WTC11 (cell line): Measurements from ENCODE around the gene TFF1. TPM values are rescaled to one million over a fixed set of nuclear protein-coding genes. Genes with fewer than 3 reads are reported as not detected.

Experiments used
- ATAC-seq: fragments of 200-7000 bp; cut with Tn5 transposase; 2 replicates; pipeline ENCODE4 v1.10.0; 2021; ENCODE audit warnings: mild to moderate bottlenecking, moderate library complexity
- CTCF ChIA-PET: fragments of 300-600 bp; sonication (Branson Sonifier 250); formaldehyde crosslinking; loops from one replicate; lab custom pipeline; 2021; ENCODE audit warnings: antibody characterized with exemption; lab: Charles Lee
- POLR2A ChIA-PET: fragments of 350-600 bp; sonication (Branson Sonifier 250); formaldehyde crosslinking; loops from one replicate; lab custom pipeline; 2021; ENCODE audit warnings: antibody characterized with exemption; lab: Charles Lee
- DNase-seq: peaks from one replicate; pipeline ENCODE4 v3.0.0; 2021; ENCODE audit warnings: low spot score
- H3K27ac Mint-ChIP-seq: 2 replicates; pipeline ENCODE4 v1.8.0; 2021; ENCODE audit warnings: mixed read lengths
- H3K27me3 Mint-ChIP-seq: 2 replicates; pipeline ENCODE4 v1.8.0; 2021; ENCODE audit warnings: low read depth, mild to moderate bottlenecking, moderate library complexity, mixed read lengths
- H3K36me3 Mint-ChIP-seq: 2 replicates; pipeline ENCODE4 v1.8.0; 2021; ENCODE audit warnings: mixed read lengths
- H3K4me1 Mint-ChIP-seq: 2 replicates; pipeline ENCODE4 v1.8.0; 2022; ENCODE audit warnings: mixed read lengths
- H3K4me3 Mint-ChIP-seq: 2 replicates; pipeline ENCODE4 v1.8.0; 2021; ENCODE audit warnings: mild to moderate bottlenecking, moderate library complexity, mixed read lengths
- H3K9me3 Mint-ChIP-seq: 2 replicates; pipeline ENCODE4 v1.8.0; 2021; ENCODE audit warnings: mixed read lengths
- ELF4 ChIP-seq: sonication (generic); formaldehyde crosslinking; IDR thresholded peaks from 2 replicates; pipeline ENCODE4 v1.8.1; 2022; ENCODE audit warnings: low read depth, mild to moderate bottlenecking, moderate library complexity, missing genetic modification reagents
- ESRRA ChIP-seq: sonication (generic); formaldehyde crosslinking; IDR thresholded peaks from 2 replicates; pipeline ENCODE4 v1.8.1; 2022; ENCODE audit warnings: mild to moderate bottlenecking, missing genetic modification reagents, borderline replicate concordance
- FOXK1 ChIP-seq: sonication (generic); formaldehyde crosslinking; IDR thresholded peaks from 2 replicates; pipeline ENCODE4 v1.8.0; 2022; ENCODE audit warnings: mild to moderate bottlenecking, moderate library complexity, missing genetic modification reagents
- RELA ChIP-seq: sonication (generic); formaldehyde crosslinking; IDR thresholded peaks from 2 replicates; pipeline ENCODE4 v1.8.1; 2022; ENCODE audit warnings: missing genetic modification reagents, mild to moderate bottlenecking, borderline replicate concordance
- SMAD4 ChIP-seq: sonication (generic); formaldehyde crosslinking; IDR thresholded peaks from 2 replicates; pipeline ENCODE4 v1.8.0; 2022; ENCODE audit warnings: mild to moderate bottlenecking, missing genetic modification reagents
- SOX15 ChIP-seq: fragments of 250-450 bp; sonication (Bioruptor Pico); IDR thresholded peaks from 2 replicates; pipeline ENCODE4 v1.9.0; 2021; ENCODE audit warnings: mild to moderate bottlenecking
- ZBTB21 ChIP-seq: sonication (generic); formaldehyde crosslinking; IDR thresholded peaks from 2 replicates; pipeline ENCODE4 v1.8.1; 2023; ENCODE audit warnings: mild to moderate bottlenecking, missing genetic modification reagents, borderline replicate concordance
- ZNF138 ChIP-seq: sonication (generic); formaldehyde crosslinking; conservative IDR thresholded peaks from 2 replicates; pipeline ENCODE4 v1.8.1; 2022; ENCODE audit warnings: mild to moderate bottlenecking, moderate library complexity, missing genetic modification reagents
- total RNA-seq: library from RNA; stranded (reverse); gene quantifications from 3 replicates; pipeline ENCODE4 v1.2.3, GENCODE V29; 2021
- TF ChIP-seq, protein P1 (sequence below): sonication (generic); formaldehyde crosslinking; IDR thresholded peaks from 2 replicates; pipeline ENCODE4 v1.8.1; 2023; ENCODE audit warnings: mild to moderate bottlenecking, missing genetic modification reagents, moderate library complexity
- TF ChIP-seq, protein P2 (sequence below): sonication (generic); formaldehyde crosslinking; IDR thresholded peaks from 2 replicates; pipeline ENCODE4 v1.8.1; 2023; ENCODE audit warnings: mild to moderate bottlenecking, missing genetic modification reagents
- TF ChIP-seq, protein P3 (sequence below): fragments of 250-450 bp; sonication (Bioruptor Pico); IDR thresholded peaks from 2 replicates; pipeline ENCODE4 v1.9.0; 2021; ENCODE audit warnings: mild to moderate bottlenecking
- TF ChIP-seq, protein P4 (sequence below): sonication (generic); formaldehyde crosslinking; IDR thresholded peaks from 2 replicates; pipeline ENCODE4 v1.8.0; 2023; ENCODE audit warnings: missing genetic modification reagents
- TF ChIP-seq, protein P5 (sequence below): fragments of 250-450 bp; sonication (Bioruptor Pico); IDR thresholded peaks from 2 replicates; pipeline ENCODE4 v2.1.2; 2022; ENCODE audit warnings: mild to moderate bottlenecking, moderate library complexity
- TF ChIP-seq, protein P6 (sequence below): fragments of 250-450 bp; sonication (Bioruptor Pico); IDR thresholded peaks from 2 replicates; pipeline ENCODE4 v1.9.0; 2021; ENCODE audit warnings: mild to moderate bottlenecking
- TF ChIP-seq, protein P7 (sequence below): sonication (generic); formaldehyde crosslinking; IDR thresholded peaks from 2 replicates; pipeline ENCODE4 v1.8.1; 2023; ENCODE audit warnings: mild to moderate bottlenecking, moderate library complexity, missing genetic modification reagents
- TF ChIP-seq, protein P8 (sequence below): sonication (generic); formaldehyde crosslinking; IDR thresholded peaks from 2 replicates; pipeline ENCODE4 v1.8.0; 2023; ENCODE audit warnings: mild to moderate bottlenecking, missing genetic modification reagents
- TF ChIP-seq, protein P9 (sequence below): sonication (generic); formaldehyde crosslinking; IDR thresholded peaks from 2 replicates; pipeline ENCODE4 v1.8.0; 2022; ENCODE audit warnings: missing genetic modification reagents

The TFF1 gene
- total RNA-seq, 1 experiment from 2014 or later: 0.81 TPM

DNA sequence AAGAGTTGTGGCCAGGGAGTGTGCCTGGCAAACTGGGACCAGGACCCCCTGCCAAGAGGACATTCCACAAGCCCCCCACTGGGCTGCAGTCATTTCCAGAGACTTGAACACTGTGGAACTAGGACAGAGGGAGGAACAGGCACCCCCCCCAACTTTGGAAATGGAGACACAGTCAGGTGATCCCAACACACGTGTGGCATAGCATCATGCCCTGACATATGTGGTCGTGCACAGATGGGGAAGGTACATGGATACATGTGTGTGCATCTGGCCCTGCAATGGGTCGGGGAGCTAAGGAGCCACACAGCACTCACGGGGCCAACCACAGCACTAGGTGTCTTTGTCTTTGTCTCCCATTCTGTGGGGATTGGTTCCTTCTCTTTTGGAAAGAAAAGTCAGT lies 44.5 kb downstream of the TFF1 start (continued):
- TF ChIP-seq, protein P1, sequence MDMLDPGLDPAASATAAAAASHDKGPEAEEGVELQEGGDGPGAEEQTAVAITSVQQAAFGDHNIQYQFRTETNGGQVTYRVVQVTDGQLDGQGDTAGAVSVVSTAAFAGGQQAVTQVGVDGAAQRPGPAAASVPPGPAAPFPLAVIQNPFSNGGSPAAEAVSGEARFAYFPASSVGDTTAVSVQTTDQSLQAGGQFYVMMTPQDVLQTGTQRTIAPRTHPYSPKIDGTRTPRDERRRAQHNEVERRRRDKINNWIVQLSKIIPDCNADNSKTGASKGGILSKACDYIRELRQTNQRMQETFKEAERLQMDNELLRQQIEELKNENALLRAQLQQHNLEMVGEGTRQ (CRISPR knock-in tag): no peak
- no peak for TF ChIP-seq ZNF138
- TF ChIP-seq, protein P2, sequence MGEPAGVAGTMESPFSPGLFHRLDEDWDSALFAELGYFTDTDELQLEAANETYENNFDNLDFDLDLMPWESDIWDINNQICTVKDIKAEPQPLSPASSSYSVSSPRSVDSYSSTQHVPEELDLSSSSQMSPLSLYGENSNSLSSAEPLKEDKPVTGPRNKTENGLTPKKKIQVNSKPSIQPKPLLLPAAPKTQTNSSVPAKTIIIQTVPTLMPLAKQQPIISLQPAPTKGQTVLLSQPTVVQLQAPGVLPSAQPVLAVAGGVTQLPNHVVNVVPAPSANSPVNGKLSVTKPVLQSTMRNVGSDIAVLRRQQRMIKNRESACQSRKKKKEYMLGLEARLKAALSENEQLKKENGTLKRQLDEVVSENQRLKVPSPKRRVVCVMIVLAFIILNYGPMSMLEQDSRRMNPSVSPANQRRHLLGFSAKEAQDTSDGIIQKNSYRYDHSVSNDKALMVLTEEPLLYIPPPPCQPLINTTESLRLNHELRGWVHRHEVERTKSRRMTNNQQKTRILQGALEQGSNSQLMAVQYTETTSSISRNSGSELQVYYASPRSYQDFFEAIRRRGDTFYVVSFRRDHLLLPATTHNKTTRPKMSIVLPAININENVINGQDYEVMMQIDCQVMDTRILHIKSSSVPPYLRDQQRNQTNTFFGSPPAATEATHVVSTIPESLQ (CRISPR knock-in tag): no peak
- no peak for TF ChIP-seq ESRRA (CRISPR knock-in tag)
- no peak for TF ChIP-seq SMAD4 (CRISPR knock-in tag)
- TF ChIP-seq ZBTB21: no peak
- TF ChIP-seq FOXK1 (CRISPR knock-in tag): no peak
- TF ChIP-seq, protein P3, sequence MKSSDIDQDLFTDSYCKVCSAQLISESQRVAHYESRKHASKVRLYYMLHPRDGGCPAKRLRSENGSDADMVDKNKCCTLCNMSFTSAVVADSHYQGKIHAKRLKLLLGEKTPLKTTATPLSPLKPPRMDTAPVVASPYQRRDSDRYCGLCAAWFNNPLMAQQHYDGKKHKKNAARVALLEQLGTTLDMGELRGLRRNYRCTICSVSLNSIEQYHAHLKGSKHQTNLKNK (CRISPR knock-in tag): no peak
- TF ChIP-seq, protein P4, sequence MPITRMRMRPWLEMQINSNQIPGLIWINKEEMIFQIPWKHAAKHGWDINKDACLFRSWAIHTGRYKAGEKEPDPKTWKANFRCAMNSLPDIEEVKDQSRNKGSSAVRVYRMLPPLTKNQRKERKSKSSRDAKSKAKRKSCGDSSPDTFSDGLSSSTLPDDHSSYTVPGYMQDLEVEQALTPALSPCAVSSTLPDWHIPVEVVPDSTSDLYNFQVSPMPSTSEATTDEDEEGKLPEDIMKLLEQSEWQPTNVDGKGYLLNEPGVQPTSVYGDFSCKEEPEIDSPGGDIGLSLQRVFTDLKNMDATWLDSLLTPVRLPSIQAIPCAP: no peak
- TF ChIP-seq, protein P5, sequence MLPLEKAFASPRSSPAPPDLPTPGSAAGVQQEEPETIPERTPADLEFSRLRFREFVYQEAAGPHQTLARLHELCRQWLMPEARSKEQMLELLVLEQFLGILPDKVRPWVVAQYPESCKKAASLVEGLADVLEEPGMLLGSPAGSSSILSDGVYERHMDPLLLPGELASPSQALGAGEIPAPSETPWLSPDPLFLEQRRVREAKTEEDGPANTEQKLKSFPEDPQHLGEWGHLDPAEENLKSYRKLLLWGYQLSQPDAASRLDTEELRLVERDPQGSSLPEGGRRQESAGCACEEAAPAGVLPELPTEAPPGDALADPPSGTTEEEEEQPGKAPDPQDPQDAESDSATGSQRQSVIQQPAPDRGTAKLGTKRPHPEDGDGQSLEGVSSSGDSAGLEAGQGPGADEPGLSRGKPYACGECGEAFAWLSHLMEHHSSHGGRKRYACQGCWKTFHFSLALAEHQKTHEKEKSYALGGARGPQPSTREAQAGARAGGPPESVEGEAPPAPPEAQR (CRISPR knock-in tag): no peak
- TF ChIP-seq, all 79 proteins: peak for 0

DNA sequence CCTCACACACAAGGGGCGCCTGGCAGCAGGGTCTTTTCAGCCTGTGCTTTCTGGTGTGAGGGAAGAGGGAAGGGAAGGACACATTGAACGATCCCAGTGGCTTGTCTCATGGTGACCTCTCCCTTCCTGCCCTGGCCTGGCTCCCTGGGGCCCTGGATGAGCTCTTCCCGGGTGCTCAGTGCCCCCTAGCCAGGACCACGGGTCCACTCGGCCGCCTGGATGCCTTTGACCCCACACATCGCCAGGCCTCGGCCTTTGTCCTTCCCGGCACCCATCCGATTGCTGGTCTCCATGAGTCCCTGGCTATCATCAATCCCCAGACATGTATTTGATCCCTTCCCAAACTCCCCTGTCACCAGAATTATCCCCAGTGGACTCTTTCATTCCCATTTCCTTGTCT lies 45.1 kb downstream of the TFF1 start:
- ATAC-seq: no peak
- H3K27ac Mint-ChIP-seq: no peak overlapping the region
- peaks cover 11% of the 10 kb centered on the region for H3K9me3 Mint-ChIP-seq
- POLR2A ChIA-PET: no interaction called here
- H3K36me3 Mint-ChIP-seq: peaks cover 10% of the 10 kb centered on the region
- no peak overlapping the region for H3K4me3 Mint-ChIP-seq
- DNase-seq: no peak
- CTCF ChIA-PET: interaction anchor here (4.7 kb wide), 1 partner anchor 11 kb away, joined by 34 read pairs; no protein-coding TSS in a partner anchor
- peaks cover 34% of the 10 kb centered on the region for H3K4me1 Mint-ChIP-seq
- H3K27me3 Mint-ChIP-seq: no peaks in the 10 kb centered on the region; the same call in 1 of the 2 replicates
- TF ChIP-seq, protein P6, sequence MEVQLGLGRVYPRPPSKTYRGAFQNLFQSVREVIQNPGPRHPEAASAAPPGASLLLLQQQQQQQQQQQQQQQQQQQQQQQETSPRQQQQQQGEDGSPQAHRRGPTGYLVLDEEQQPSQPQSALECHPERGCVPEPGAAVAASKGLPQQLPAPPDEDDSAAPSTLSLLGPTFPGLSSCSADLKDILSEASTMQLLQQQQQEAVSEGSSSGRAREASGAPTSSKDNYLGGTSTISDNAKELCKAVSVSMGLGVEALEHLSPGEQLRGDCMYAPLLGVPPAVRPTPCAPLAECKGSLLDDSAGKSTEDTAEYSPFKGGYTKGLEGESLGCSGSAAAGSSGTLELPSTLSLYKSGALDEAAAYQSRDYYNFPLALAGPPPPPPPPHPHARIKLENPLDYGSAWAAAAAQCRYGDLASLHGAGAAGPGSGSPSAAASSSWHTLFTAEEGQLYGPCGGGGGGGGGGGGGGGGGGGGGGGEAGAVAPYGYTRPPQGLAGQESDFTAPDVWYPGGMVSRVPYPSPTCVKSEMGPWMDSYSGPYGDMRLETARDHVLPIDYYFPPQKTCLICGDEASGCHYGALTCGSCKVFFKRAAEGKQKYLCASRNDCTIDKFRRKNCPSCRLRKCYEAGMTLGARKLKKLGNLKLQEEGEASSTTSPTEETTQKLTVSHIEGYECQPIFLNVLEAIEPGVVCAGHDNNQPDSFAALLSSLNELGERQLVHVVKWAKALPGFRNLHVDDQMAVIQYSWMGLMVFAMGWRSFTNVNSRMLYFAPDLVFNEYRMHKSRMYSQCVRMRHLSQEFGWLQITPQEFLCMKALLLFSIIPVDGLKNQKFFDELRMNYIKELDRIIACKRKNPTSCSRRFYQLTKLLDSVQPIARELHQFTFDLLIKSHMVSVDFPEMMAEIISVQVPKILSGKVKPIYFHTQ (CRISPR knock-in tag): no peak
- no peak for TF ChIP-seq RELA (CRISPR knock-in tag)
- TF ChIP-seq ELF4: no peak
- TF ChIP-seq, protein P7, sequence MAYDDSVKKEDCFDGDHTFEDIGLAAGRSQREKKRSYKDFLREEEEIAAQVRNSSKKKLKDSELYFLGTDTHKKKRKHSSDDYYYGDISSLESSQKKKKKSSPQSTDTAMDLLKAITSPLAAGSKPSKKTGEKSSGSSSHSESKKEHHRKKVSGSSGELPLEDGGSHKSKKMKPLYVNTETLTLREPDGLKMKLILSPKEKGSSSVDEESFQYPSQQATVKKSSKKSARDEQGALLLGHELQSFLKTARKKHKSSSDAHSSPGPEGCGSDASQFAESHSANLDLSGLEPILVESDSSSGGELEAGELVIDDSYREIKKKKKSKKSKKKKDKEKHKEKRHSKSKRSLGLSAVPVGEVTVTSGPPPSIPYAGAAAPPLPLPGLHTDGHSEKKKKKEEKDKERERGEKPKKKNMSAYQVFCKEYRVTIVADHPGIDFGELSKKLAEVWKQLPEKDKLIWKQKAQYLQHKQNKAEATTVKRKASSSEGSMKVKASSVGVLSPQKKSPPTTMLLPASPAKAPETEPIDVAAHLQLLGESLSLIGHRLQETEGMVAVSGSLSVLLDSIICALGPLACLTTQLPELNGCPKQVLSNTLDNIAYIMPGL (CRISPR knock-in tag): no peak
- TF ChIP-seq, protein P8, sequence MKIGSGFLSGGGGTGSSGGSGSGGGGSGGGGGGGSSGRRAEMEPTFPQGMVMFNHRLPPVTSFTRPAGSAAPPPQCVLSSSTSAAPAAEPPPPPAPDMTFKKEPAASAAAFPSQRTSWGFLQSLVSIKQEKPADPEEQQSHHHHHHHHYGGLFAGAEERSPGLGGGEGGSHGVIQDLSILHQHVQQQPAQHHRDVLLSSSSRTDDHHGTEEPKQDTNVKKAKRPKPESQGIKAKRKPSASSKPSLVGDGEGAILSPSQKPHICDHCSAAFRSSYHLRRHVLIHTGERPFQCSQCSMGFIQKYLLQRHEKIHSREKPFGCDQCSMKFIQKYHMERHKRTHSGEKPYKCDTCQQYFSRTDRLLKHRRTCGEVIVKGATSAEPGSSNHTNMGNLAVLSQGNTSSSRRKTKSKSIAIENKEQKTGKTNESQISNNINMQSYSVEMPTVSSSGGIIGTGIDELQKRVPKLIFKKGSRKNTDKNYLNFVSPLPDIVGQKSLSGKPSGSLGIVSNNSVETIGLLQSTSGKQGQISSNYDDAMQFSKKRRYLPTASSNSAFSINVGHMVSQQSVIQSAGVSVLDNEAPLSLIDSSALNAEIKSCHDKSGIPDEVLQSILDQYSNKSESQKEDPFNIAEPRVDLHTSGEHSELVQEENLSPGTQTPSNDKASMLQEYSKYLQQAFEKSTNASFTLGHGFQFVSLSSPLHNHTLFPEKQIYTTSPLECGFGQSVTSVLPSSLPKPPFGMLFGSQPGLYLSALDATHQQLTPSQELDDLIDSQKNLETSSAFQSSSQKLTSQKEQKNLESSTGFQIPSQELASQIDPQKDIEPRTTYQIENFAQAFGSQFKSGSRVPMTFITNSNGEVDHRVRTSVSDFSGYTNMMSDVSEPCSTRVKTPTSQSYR (CRISPR knock-in tag): no peak
- TF ChIP-seq, protein P5 (CRISPR knock-in tag): no peak
- TF ChIP-seq, protein P9, sequence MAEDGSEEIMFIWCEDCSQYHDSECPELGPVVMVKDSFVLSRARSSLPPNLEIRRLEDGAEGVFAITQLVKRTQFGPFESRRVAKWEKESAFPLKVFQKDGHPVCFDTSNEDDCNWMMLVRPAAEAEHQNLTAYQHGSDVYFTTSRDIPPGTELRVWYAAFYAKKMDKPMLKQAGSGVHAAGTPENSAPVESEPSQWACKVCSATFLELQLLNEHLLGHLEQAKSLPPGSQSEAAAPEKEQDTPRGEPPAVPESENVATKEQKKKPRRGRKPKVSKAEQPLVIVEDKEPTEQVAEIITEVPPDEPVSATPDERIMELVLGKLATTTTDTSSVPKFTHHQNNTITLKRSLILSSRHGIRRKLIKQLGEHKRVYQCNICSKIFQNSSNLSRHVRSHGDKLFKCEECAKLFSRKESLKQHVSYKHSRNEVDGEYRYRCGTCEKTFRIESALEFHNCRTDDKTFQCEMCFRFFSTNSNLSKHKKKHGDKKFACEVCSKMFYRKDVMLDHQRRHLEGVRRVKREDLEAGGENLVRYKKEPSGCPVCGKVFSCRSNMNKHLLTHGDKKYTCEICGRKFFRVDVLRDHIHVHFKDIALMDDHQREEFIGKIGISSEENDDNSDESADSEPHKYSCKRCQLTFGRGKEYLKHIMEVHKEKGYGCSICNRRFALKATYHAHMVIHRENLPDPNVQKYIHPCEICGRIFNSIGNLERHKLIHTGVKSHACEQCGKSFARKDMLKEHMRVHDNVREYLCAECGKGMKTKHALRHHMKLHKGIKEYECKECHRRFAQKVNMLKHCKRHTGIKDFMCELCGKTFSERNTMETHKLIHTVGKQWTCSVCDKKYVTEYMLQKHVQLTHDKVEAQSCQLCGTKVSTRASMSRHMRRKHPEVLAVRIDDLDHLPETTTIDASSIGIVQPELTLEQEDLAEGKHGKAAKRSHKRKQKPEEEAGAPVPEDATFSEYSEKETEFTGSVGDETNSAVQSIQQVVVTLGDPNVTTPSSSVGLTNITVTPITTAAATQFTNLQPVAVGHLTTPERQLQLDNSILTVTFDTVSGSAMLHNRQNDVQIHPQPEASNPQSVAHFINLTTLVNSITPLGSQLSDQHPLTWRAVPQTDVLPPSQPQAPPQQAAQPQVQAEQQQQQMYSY (CRISPR knock-in tag): no peak
- no peak for TF ChIP-seq SOX15 (CRISPR knock-in tag)
